ENCODE data around the gene GNAO1.

Gene GNAO1

GRCh38 chr16:56191156-56191815 lies at the start of gene GNAO1:
GNAO1 (plus strand) TSS chr16:56191489; CDS start chr16:56192236, 747 bp downstream.
- peak in 2 of 3 experiments; percentile 38 to 47 for DNase-seq (ENCODE audit: low read depth in 3 of 3)

GRCh38 chr16:56143666-56144065 lies 47.6 kb upstream of the GNAO1 start:
- DNase-seq (ENCODE audit: low read depth in 3 of 3) = no peak

GRCh38 chr16:56145369-56145768 lies 45.9 kb upstream of the GNAO1 start:
- DNase-seq (ENCODE audit: low read depth in 3 of 3) = no peak

- DNase-seq (ENCODE audit: low read depth in 3 of 3) = no peak
Observed at GRCh38 chr16:56151621-56152020, 39.7 kb upstream of the GNAO1 start.

GRCh38 chr16:56161658-56162057 lies 29.6 kb upstream of the GNAO1 start:
- DNase-seq (ENCODE audit: low read depth in 3 of 3) = no peak

GRCh38 chr16:56163089-56163488 lies 28.2 kb upstream of the GNAO1 start:
- no peak for DNase-seq (ENCODE audit: low read depth in 3 of 3)

- no peak for DNase-seq (ENCODE audit: low read depth in 3 of 3)
Observed at GRCh38 chr16:56163938-56164337, 27.4 kb upstream of the GNAO1 start.

GRCh38 chr16:56164636-56165035 lies 26.7 kb upstream of the GNAO1 start:
- no peak for DNase-seq (ENCODE audit: low read depth in 3 of 3)

GRCh38 chr16:56174411-56174810 lies 16.9 kb upstream of the GNAO1 start:
- DNase-seq (ENCODE audit: low read depth in 3 of 3) = no peak

- no peak for DNase-seq (ENCODE audit: low read depth in 3 of 3)
Observed at GRCh38 chr16:56181401-56181800, 9.9 kb upstream of the GNAO1 start.

GRCh38 chr16:56183266-56183665 lies 8.0 kb upstream of the GNAO1 start:
- DNase-seq (ENCODE audit: low read depth in 3 of 3) = no peak

- no peak for DNase-seq (ENCODE audit: low read depth in 3 of 3)
Observed at GRCh38 chr16:56190048-56190676, 1.1 kb upstream of the GNAO1 start.

GRCh38 chr16:56190677-56191155 lies 573 bp upstream of the GNAO1 start:
- DNase-seq (ENCODE audit: low read depth in 3 of 3) = peak in 1 of 3 experiments; percentile 9

- DNase-seq (ENCODE audit: low read depth in 3 of 3) = no peak
Observed at GRCh38 chr16:56191835-56192634, 746 bp downstream of the GNAO1 start.

- no peak for DNase-seq (ENCODE audit: low read depth in 3 of 3)
Observed at GRCh38 chr16:56192635-56192945, 1.3 kb downstream of the GNAO1 start.

GRCh38 chr16:56192986-56193945 lies 2.0 kb downstream of the GNAO1 start:
- no peak for DNase-seq (ENCODE audit: low read depth in 3 of 3)

- peak; percentile 44 to 70 (median 55) for DNase-seq (ENCODE audit: low read depth in 3 of 3)
Observed at GRCh38 chr16:56193951-56194726, 2.9 kb downstream of the GNAO1 start.

- DNase-seq (ENCODE audit: low read depth in 3 of 3) = no peak
Observed at GRCh38 chr16:56195151-56195550, 3.9 kb downstream of the GNAO1 start.

- no peak for DNase-seq (ENCODE audit: low read depth in 3 of 3)
Observed at GRCh38 chr16:56196381-56196780, 5.1 kb downstream of the GNAO1 start.

GRCh38 chr16:56197192-56197992 lies 6.1 kb downstream of the GNAO1 start:
- no peak for DNase-seq (ENCODE audit: low read depth in 3 of 3)
